ENCODE data around the gene BAIAP2L2.

DNA sequence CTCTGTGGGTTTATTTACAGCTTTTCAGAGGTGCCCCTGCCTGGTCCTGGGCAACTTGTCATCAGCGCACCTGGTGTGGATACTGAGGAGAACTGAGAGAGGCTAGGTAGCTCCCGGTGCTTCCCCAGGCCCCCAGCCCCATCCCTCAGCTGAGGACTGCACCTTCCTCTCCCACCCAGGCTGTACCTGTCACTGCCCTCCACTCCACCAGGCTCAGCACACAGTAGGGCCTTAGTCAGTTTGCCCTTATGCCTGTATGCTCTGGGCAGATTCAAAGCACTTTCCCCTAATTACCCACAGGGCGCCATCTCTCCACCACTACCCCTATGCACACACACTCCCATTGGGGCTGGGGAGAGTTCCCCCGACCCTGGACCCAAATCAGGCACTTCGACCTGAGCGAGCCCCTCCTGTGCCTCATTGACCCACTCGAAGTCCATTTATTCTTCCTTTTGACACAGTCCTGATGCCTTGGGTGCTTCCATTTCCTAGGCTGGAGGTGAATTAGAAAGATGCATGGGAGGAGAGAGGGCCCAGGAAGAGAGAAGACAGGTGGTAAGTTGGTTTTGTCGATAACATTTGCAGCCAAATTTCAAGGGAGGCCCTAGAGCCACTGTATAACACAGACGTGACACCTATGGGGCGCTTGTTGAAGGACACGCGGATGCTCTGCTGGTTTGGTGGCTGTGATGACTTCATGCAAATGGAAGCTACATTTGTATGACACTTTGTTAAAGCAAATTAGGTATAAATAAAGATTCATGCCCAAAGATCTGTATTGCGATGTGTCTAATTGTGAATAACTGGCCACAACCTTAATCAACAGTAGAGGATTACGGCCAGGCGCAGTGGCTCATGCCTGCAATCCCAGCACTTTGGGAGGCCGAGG is 67.1 kb downstream of the BAIAP2L2 start:
- no peak for TF ChIP-seq CTCF (IDR thresholded peaks at IDR 0.05)
- no peak for TF ChIP-seq POLR2A (IDR thresholded peaks at IDR 0.05)
- no peak for TF ChIP-seq POLR2AphosphoS5 (IDR thresholded peaks at IDR 0.05)

Measured in prostate gland (tissue), 2 donors.